ENCODE measurements around the gene CYP2R1.
A peak's percentile ranks its signal among the peaks of the same experiment; 100 is the strongest.
"Not testable (repeated sequence)": the region's sequence is repeated elsewhere in the genome, so short reads cannot be mapped to it uniquely, and the experiment has no call there.

The CYP2R1 gene

DNA sequence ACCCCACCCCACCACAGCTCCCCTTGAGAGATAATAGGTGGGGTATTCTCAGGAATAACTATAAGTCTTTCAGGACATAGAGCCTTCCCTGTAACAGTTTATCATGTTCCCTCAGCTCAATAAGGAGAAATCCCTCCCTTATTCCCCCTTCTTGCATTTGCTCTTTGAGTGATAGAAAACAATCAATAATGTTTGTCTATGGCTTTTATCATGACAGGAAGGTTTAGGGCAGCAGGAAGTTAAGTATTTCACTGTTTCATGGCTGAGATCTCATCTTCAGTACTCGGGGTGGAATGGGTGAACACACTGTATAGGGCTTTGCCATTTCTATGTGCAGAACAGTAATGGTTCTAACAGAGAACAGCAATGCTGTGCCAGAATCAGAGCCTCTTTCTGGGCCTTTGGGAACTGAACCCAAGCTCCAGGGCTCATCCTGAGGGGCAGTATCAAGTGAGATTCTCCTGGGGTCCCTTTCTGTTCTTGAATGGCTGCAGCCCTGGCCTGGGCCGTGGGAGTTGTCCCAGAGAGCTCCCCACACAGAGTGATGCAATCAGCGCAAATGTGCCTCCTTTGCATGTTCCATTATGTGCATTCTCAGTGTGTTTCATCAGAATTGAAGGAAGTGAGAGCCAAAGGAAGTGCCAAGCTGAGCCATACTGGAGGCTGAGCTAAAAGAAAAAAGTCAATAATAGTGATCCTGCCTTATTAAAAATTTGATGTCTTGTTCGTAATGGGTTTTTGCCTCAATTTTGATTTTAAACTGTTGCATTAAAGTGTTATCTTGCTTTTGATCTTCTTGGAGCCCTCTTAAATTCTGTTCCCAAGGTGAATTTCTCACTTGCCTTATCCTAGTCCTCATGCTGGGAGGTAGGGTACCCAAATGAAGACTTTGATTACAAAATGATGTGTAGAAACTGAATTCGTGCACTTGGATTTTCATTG lies 2.9 kb upstream of the CYP2R1 start:
- no peak overlapping the region for H3K4me3 ChIP-seq (replicated peaks; ENCODE audit: low read depth, low read length)
- DNase-seq (ENCODE audit: low read depth): peak; percentile 94
- TF ChIP-seq, protein P1, sequence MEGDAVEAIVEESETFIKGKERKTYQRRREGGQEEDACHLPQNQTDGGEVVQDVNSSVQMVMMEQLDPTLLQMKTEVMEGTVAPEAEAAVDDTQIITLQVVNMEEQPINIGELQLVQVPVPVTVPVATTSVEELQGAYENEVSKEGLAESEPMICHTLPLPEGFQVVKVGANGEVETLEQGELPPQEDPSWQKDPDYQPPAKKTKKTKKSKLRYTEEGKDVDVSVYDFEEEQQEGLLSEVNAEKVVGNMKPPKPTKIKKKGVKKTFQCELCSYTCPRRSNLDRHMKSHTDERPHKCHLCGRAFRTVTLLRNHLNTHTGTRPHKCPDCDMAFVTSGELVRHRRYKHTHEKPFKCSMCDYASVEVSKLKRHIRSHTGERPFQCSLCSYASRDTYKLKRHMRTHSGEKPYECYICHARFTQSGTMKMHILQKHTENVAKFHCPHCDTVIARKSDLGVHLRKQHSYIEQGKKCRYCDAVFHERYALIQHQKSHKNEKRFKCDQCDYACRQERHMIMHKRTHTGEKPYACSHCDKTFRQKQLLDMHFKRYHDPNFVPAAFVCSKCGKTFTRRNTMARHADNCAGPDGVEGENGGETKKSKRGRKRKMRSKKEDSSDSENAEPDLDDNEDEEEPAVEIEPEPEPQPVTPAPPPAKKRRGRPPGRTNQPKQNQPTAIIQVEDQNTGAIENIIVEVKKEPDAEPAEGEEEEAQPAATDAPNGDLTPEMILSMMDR (IDR thresholded peaks at IDR 0.05; ENCODE audit: low read length, missing control alignments): no peak

DNA sequence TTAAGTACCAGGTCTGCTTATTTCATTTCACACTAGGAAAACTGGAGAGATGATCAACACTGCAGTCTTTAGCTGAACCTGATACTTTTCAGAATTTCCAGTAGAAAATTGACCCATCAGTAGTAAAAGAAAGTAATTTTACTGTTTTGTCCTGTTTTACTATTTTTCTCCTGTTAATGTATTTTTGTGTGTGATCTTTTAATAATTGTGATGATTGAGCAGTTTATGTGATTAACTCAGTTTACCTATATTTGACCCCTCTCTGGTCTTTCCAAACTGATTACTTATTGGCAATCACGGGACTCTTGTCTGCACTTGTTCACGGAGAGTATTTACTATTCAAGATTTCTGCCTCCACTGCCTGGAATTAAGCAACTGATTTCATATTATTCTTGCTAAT lies 546 bp upstream of the CYP2R1 start:
- peak overlapping the region; percentile 76 for H3K4me3 ChIP-seq (replicated peaks; ENCODE audit: low read depth, low read length)
- TF ChIP-seq, protein P1 (IDR thresholded peaks at IDR 0.05; ENCODE audit: low read length, missing control alignments): no peak
- DNase-seq (ENCODE audit: low read depth): no peak

DNA sequence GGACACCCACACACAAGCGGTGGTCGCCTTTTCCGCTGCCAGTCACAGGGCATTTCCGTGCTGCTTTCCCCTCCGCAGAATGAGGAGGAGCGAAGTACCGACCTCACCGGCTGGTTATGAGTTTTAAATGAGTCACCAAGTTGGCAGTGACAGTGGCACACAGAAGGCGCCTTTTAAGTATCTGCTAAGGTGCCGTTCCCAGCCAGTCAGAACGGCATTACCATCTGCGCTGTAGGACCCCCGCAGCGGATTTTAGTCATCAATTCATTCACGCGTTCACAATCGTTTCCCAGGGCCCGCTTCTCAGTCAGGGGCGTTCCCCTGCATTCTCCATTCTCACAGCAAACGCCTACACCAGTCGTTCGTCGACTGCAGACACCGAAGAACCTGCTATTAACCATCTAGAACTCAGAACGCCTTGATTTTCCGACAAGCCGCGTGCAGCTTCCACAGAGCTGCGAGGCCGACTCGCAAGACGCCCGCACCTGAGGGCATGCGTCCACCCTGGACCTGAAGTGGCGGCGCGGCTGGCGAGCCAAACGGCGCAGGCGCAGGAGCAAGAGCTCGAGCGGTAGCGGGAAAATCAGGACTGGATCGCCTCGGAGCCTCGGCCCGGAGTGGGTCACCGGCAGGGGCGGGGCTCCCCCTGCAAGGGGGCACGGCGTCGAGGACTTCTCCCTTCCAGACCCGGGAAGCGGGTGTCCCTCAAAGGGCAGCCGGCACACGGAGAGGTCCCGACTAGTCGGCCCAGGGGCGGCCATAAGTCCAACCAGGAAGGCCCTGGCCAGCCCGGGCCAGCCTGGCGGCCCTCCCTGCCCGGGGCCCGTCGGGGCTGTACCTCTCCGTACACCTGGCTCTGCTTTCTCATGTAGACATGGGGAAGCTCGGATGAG lies 642 bp downstream of the CYP2R1 start:
- H3K4me3 ChIP-seq (replicated peaks; ENCODE audit: low read depth, low read length): peak overlapping the region; percentile 76
- peak; percentile 91 for DNase-seq (ENCODE audit: low read depth)
- TF ChIP-seq, protein P1 (IDR thresholded peaks at IDR 0.05; ENCODE audit: low read length, missing control alignments): no peak

DNA sequence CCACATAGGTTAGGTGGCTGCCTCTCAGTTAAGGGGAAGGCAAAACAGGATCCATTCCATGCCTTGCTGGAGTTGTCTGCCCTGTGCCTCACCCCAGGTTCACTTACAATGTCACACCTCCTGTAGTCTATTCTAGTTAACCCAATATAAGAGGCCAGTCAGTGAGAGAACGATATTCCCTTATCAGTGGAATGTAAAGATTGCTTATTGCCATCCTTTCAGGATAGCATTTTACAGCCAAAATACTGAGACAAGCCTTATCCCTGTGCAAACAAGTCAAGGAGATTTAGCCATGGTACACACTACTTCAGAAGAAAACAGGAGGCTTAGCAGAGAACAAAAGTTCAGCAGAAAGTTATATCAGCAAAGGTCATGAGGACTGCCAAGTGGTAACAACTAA lies 5.5 kb downstream of the CYP2R1 start:
- H3K4me3 ChIP-seq (replicated peaks; ENCODE audit: low read depth, low read length): no peak overlapping the region
- TF ChIP-seq, protein P1 (IDR thresholded peaks at IDR 0.05; ENCODE audit: low read length, missing control alignments): no peak
- no peak for DNase-seq (ENCODE audit: low read depth)

DNA sequence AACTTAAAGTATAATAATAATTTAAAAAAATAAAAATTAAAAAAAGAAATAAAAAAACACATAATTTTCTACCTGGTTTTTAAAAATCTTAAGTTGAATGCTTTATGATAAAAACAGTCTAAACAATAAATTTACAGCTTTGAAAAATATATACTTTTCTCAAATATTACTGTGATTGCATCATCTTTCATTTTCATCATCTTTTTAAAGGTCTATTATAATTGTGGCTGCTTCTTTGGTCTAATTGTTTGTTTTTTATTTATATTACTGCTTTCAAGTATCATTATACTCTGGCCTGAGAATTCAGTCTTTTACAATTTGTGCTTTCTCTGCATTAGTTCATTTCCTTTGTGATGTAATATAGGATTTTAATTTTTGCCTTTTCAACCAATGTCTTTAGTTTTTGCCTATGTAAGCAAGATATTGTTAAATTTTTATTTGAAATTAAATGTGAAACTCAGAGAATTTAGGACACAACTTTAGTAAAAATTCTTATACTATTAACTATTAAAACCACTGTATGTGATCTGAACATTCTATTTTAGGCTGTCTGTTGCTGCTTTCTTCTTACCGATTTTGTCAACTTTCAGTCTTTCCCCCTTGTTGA lies 7.3 kb downstream of the CYP2R1 start:
- DNase-seq (ENCODE audit: low read depth): no peak
- TF ChIP-seq, protein P1 (IDR thresholded peaks at IDR 0.05; ENCODE audit: low read length, missing control alignments): no peak
- no peak overlapping the region for H3K4me3 ChIP-seq (replicated peaks; ENCODE audit: low read depth, low read length)

DNA sequence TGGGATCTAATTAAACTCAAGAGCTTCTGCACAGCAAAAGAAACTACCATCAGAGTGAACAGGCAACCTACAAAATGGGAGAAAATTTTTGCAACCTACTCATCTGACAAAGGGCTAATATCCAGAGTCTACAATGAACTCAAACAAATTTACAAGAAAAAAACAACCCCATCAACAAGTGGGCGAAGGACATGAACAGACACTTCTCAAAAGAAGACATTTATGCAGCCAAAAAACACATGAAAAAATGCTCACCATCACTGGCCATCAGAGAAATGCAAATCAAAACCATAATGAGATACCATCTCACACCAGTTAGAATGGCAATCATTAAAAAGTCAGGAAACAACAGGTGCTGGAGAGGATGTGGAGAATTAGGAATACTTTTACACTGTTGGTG lies 8.3 kb downstream of the CYP2R1 start:
- H3K4me3 ChIP-seq (replicated peaks; ENCODE audit: low read depth, low read length); DNase-seq (ENCODE audit: low read depth): not testable (repeated sequence)

DNA sequence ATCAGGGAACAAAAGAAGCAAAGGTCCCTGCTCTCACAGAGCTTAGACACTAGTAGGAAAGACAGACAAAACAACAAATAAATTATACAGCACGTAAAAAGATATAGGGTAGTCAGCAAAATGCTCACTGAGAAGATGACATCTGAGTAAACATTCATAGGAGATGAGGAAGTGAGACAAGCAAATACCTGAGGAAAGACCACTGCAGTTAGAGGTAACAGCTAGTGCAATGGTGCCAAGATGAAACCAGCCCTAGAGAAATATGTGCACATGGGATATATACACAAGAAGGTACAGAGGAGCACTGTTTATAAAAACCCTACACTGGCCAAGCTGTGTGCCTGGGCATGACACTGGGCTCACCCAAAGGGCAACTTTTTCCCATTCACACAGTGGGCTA lies 9.8 kb downstream of the CYP2R1 start:
- TF ChIP-seq, protein P1 (IDR thresholded peaks at IDR 0.05; ENCODE audit: low read length, missing control alignments): no peak
- no peak for DNase-seq (ENCODE audit: low read depth)
- no peak overlapping the region for H3K4me3 ChIP-seq (replicated peaks; ENCODE audit: low read depth, low read length)

Measured in fibroblast of pulmonary artery (primary cell).